Panc1 (cell line): ENCODE results near the gene EEF1AKMT3. TPM values are rescaled to one million over a fixed set of nuclear protein-coding genes. Genes with fewer than 3 reads are reported as not detected.

ENCODE experiments used
- ATAC-seq: fragments of 200-7000 bp; cut with Tn5 transposase; 2 replicates; pipeline ENCODE4 v1.9.1; 2020; ENCODE audit warnings: mild to moderate bottlenecking, moderate library complexity
- BruUV-seq: library from RNA; stranded (reverse); fragments of 400-500 nt; replicated peaks from 2 replicates; lab custom pipeline; 2021; lab: Mats Ljungman, UMichigan
- CTCF ChIA-PET: fragments of 300-600 bp; sonication (Branson Sonifier 250); formaldehyde crosslinking; loops from one replicate; lab custom pipeline; 2022; ENCODE audit warnings: antibody characterized with exemption; lab: Charles Lee
- POLR2A ChIA-PET: fragments of 300-600 bp; sonication (Branson Sonifier 250); formaldehyde crosslinking; loops from one replicate; lab custom pipeline; 2022; ENCODE audit warnings: antibody characterized with exemption; lab: Charles Lee
- DNase-seq: peaks from one replicate; pipeline ENCODE4 v3.0.0-alpha.2; 2010; ENCODE audit warnings: low read depth, low spot score
- H3K27ac ChIP-seq: 2 replicates; pipeline ENCODE4 v1.5.1; 2011; ENCODE audit warnings: mild to moderate bottlenecking, low read length, inconsistent platforms
- H3K27me3 ChIP-seq: fragments of 200-500 bp; sonication (Bioruptor generic); 2 replicates; pipeline ENCODE4 v1.6.0; 2014; ENCODE audit warnings: low read length, inconsistent platforms; ENCODE audit not compliant: control insufficient read depth, insufficient read depth
- H3K36me3 ChIP-seq: fragments of 200-500 bp; sonication (Bioruptor generic); 2 replicates; pipeline ENCODE4 v1.5.1; 2014; ENCODE audit warnings: inconsistent platforms, mild to moderate bottlenecking, low read length, moderate library complexity; ENCODE audit not compliant: control insufficient read depth, insufficient read depth
- H3K4me1 ChIP-seq: 2 replicates; pipeline ENCODE4 v1.5.1; 2011; ENCODE audit warnings: inconsistent platforms, mild to moderate bottlenecking, low read length, moderate library complexity; ENCODE audit not compliant: control insufficient read depth, insufficient read depth
- H3K4me3 ChIP-seq, 2 experiments: 2 replicates each; pipeline ENCODE4 v1.5.1; 2011 to 2012; ENCODE audit warnings: low read depth in 2 of 2, low read length in 2 of 2, mild to moderate bottlenecking in 2 of 2, inconsistent platforms in 1 of 2, moderate library complexity in 1 of 2
- H3K9me3 ChIP-seq: fragments of 200-500 bp; sonication (Bioruptor generic); 2 replicates; pipeline ENCODE4 v1.5.1; 2014; ENCODE audit warnings: low read depth, mild to moderate bottlenecking, inconsistent platforms, low read length, moderate library complexity; ENCODE audit not compliant: control insufficient read depth, insufficient read depth
- CTCF ChIP-seq: fragments of 450-650 bp; IDR thresholded peaks from 2 replicates; pipeline ENCODE4 v1.5.1; 2017; ENCODE audit warnings: mild to moderate bottlenecking
- POLR2AphosphoS5 ChIP-seq: IDR thresholded peaks from 2 replicates; pipeline ENCODE4 v1.6.1; 2012; ENCODE audit warnings: mild to moderate bottlenecking, low read depth, low read length, moderate library complexity
- SIN3A ChIP-seq: IDR thresholded peaks from 2 replicates; pipeline ENCODE4 v1.6.1; 2012; ENCODE audit warnings: low read depth, mild to moderate bottlenecking, low read length, moderate library complexity, borderline replicate concordance; ENCODE audit not compliant: insufficient read depth
- TCF7L2 ChIP-seq: IDR thresholded peaks from 2 replicates; pipeline ENCODE4 v1.6.1; 2011; ENCODE audit warnings: mild to moderate bottlenecking, low read depth, low read length, inconsistent platforms
- in situ Hi-C: cut with HindIII; loops from 2 replicates; pipeline ENCODE4 v1.10.0; 2016; ENCODE audit warnings: low sequenced_read_pairs, low pct_unique_long_range_greater_than_20kb
- intact Hi-C: fragments of 100-400 bp; cut with micrococcal nuclease; formaldehyde crosslinking; loops from one replicate; pipeline ENCODE4 v1.10.0; 2022; ENCODE audit not compliant: unreplicated experiment
- total RNA-seq: library from RNA; stranded (reverse); gene quantifications from one replicate; pipeline ENCODE4 v1.2.1, GENCODE V29; 2021; ENCODE audit not compliant: unreplicated experiment
- TF ChIP-seq, protein P1 (sequence below), 2 experiments: IDR thresholded peaks; 2 replicates each; pipeline ENCODE4 v1.6.1; 2011 to 2012; ENCODE audit warnings: low read depth in 2 of 2, control low read depth in 1 of 2, low read length in 1 of 2, mild to moderate bottlenecking in 1 of 2, moderate library complexity in 1 of 2; ENCODE audit not compliant: insufficient read depth in 1 of 2

Gene EEF1AKMT3
- total RNA-seq, 1 experiment from 2014 or later: 7.4 TPM

GRCh38 chr12:57724936-57725740 lies 47.3 kb upstream of the EEF1AKMT3 start:
- BruUV-seq: TSS peak; percentile 80
- intact Hi-C loops (no loop called here), in situ Hi-C loops (no loop called here)
- H3K9me3 ChIP-seq: no peaks in the 10 kb centered on the region
- ChIA-PET CTCF (interaction anchor here (0.6 to 2.0 kb wide), 3 partner anchors 8 to 16 kb away, joined by 3 to 10 read pairs (median 3); no protein-coding TSS in a partner anchor), POLR2A (no interaction called here)
- ATAC-seq: no peak
- H3K4me1 ChIP-seq: peaks cover 4% of the 10 kb centered on the region; the same call in 1 of the 2 replicates
- DNase-seq: no peak
- H3K27me3 ChIP-seq: no peaks in the 10 kb centered on the region
- H3K27ac ChIP-seq: no peak overlapping the region
- TF ChIP-seq, protein P1, sequence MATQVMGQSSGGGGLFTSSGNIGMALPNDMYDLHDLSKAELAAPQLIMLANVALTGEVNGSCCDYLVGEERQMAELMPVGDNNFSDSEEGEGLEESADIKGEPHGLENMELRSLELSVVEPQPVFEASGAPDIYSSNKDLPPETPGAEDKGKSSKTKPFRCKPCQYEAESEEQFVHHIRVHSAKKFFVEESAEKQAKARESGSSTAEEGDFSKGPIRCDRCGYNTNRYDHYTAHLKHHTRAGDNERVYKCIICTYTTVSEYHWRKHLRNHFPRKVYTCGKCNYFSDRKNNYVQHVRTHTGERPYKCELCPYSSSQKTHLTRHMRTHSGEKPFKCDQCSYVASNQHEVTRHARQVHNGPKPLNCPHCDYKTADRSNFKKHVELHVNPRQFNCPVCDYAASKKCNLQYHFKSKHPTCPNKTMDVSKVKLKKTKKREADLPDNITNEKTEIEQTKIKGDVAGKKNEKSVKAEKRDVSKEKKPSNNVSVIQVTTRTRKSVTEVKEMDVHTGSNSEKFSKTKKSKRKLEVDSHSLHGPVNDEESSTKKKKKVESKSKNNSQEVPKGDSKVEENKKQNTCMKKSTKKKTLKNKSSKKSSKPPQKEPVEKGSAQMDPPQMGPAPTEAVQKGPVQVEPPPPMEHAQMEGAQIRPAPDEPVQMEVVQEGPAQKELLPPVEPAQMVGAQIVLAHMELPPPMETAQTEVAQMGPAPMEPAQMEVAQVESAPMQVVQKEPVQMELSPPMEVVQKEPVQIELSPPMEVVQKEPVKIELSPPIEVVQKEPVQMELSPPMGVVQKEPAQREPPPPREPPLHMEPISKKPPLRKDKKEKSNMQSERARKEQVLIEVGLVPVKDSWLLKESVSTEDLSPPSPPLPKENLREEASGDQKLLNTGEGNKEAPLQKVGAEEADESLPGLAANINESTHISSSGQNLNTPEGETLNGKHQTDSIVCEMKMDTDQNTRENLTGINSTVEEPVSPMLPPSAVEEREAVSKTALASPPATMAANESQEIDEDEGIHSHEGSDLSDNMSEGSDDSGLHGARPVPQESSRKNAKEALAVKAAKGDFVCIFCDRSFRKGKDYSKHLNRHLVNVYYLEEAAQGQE (IDR thresholded peaks at IDR 0.05; ENCODE audit: insufficient read depth in 1 of 2, low read depth in 2 of 2, low read length in 1 of 2): no peak
- TF ChIP-seq POLR2AphosphoS5 (no peak), SIN3A (no peak), CTCF (no peak), TCF7L2 (no peak)
- no peaks in the 10 kb centered on the region for H3K36me3 ChIP-seq
- H3K4me3 ChIP-seq: no peak overlapping the region

- Histone ChIP-seq H3K4me3 (peak overlapping the region; percentile 93), H3K36me3 (no peaks in the 10 kb centered on the region), H3K27me3 (no peaks in the 10 kb centered on the region), H3K4me1 (peaks cover 4% of the 10 kb centered on the region; the same call in 1 of the 2 replicates), H3K9me3 (no peaks in the 10 kb centered on the region), H3K27ac (peak overlapping the region; percentile 82)
- DNase-seq: no peak
- in situ Hi-C loops: no loop called here
- ATAC-seq: peak; percentile 11
- BruUV-seq: no TSS peak
- CTCF ChIA-PET: interaction anchor here (0.6 to 2.0 kb wide), 7 partner anchors 9 to 100 kb away, joined by 3 to 12 read pairs (median 5); partner anchors contain the start of genes B4GALNT1 and TSPAN31
- intact Hi-C loops: no loop called here
- POLR2A ChIA-PET: interaction anchor here (0.6 kb wide), 1 partner anchor 82 kb away, joined by 4 read pairs; no protein-coding TSS in a partner anchor
- TF ChIP-seq POLR2AphosphoS5: no peak
- TF ChIP-seq SIN3A: no peak
- TF ChIP-seq, protein P1 (IDR thresholded peaks at IDR 0.05; ENCODE audit: insufficient read depth in 1 of 2, low read depth in 2 of 2, low read length in 1 of 2): no peak
- TF ChIP-seq TCF7L2: no peak
Observed at GRCh38 chr12:57725851-57726150, 46.6 kb upstream of the EEF1AKMT3 start.
